GM18498 (cell line): Measurements from ENCODE around the gene ZNF860.
"Not testable (repeated sequence)": the region's sequence is repeated elsewhere in the genome, so short reads cannot be mapped to it uniquely, and the experiment has no call there.

Experiments used
- ATAC-seq: cut with Tn5 transposase; IDR thresholded peaks from one replicate; pipeline ENCODE4 v1.9.1; 2021; ENCODE audit warnings: mild to moderate bottlenecking, moderate library complexity; ENCODE audit not compliant: unreplicated experiment

The ZNF860 gene

GRCh38 chr3:31960793-31961431 is 20.6 kb upstream of the ZNF860 start:
- no peak for ATAC-seq

GRCh38 chr3:31962801-31963205 is 18.7 kb upstream of the ZNF860 start:
- ATAC-seq, result no peak

GRCh38 chr3:31966978-31967591 is 14.5 kb upstream of the ZNF860 start:
- no peak for ATAC-seq

- ATAC-seq, result no peak
Observed at GRCh38 chr3:31967592-31967991, 14.0 kb upstream of the ZNF860 start.

- no peak for ATAC-seq
Observed at GRCh38 chr3:31968369-31968926, 13.1 kb upstream of the ZNF860 start.

- ATAC-seq, result no peak
Observed at GRCh38 chr3:31968927-31969418, 12.6 kb upstream of the ZNF860 start.

GRCh38 chr3:31971607-31972006 is 9.9 kb upstream of the ZNF860 start:
- no peak for ATAC-seq

- ATAC-seq, result no peak
Observed at GRCh38 chr3:31973081-31973480, 8.5 kb upstream of the ZNF860 start.

GRCh38 chr3:31973837-31974236 is 7.7 kb upstream of the ZNF860 start:
- ATAC-seq, result no peak

GRCh38 chr3:31974471-31974870 is 7.1 kb upstream of the ZNF860 start:
- ATAC-seq, result no peak

- ATAC-seq, result no peak
Observed at GRCh38 chr3:31974964-31975363, 6.6 kb upstream of the ZNF860 start.

- ATAC-seq, result no peak
Observed at GRCh38 chr3:31976302-31976701, 5.2 kb upstream of the ZNF860 start.

- ATAC-seq, result no peak
Observed at GRCh38 chr3:31977736-31978135, 3.8 kb upstream of the ZNF860 start.

- no peak for ATAC-seq
Observed at GRCh38 chr3:31978553-31978952, 3.0 kb upstream of the ZNF860 start.

GRCh38 chr3:31979001-31979697 is 2.4 kb upstream of the ZNF860 start:
- no peak for ATAC-seq

GRCh38 chr3:31980530-31981205 is 882 bp upstream of the ZNF860 start:
- ATAC-seq, result peak; percentile 62

- ATAC-seq, result no peak
Observed at GRCh38 chr3:31984321-31984720, 2.8 kb downstream of the ZNF860 start.

GRCh38 chr3:31985831-31986230 is 4.3 kb downstream of the ZNF860 start:
- ATAC-seq, result no peak

GRCh38 chr3:31988271-31988670 is 6.7 kb downstream of the ZNF860 start:
- ATAC-seq, result no peak

GRCh38 chr3:31992995-31993394 is 11.4 kb downstream of the ZNF860 start:
- not testable (repeated sequence) for ATAC-seq

GRCh38 chr3:31993843-31994242 is 12.3 kb downstream of the ZNF860 start:
- no peak for ATAC-seq
